Endothelial cell (in vitro differentiated cells): ENCODE results near the gene HEXB. TPM values are rescaled to one million over a fixed set of nuclear protein-coding genes. Genes with fewer than 3 reads are reported as not detected.

Experiments used
- DNase-seq: peaks from one replicate; pipeline ENCODE4 v3.0.0; 2021; ENCODE audit warnings: low spot score
- H3K27ac Mint-ChIP-seq: one replicate; pipeline ENCODE4 v1.8.0; 2021; ENCODE audit warnings: mixed read lengths, inconsistent platforms; ENCODE audit not compliant: unreplicated experiment
- H3K27me3 Mint-ChIP-seq: one replicate; pipeline ENCODE4 v1.8.0; 2021; ENCODE audit warnings: mild to moderate bottlenecking, moderate library complexity, mixed read lengths, inconsistent platforms; ENCODE audit not compliant: unreplicated experiment
- H3K36me3 Mint-ChIP-seq: one replicate; pipeline ENCODE4 v1.8.0; 2021; ENCODE audit warnings: mild to moderate bottlenecking, low read depth, mixed read lengths, inconsistent platforms; ENCODE audit not compliant: unreplicated experiment
- H3K4me1 Mint-ChIP-seq: one replicate; pipeline ENCODE4 v1.8.0; 2021; ENCODE audit warnings: mild to moderate bottlenecking, mixed read lengths, inconsistent platforms; ENCODE audit not compliant: unreplicated experiment
- H3K4me3 Mint-ChIP-seq: one replicate; pipeline ENCODE4 v1.8.0; 2021; ENCODE audit warnings: mild to moderate bottlenecking, mixed read lengths, inconsistent platforms; ENCODE audit not compliant: unreplicated experiment
- H3K9me3 Mint-ChIP-seq: one replicate; pipeline ENCODE4 v1.8.0; 2021; ENCODE audit warnings: mixed read lengths, inconsistent platforms; ENCODE audit not compliant: unreplicated experiment
- total RNA-seq: library from RNA; stranded (reverse); fragmentation: NEBNext Ultra II Directional; extraction: Animal tissue kit (Norgen Biotek cat#: 25700); gene quantifications from one replicate; pipeline ENCODE4 v1.2.1, GENCODE V29; 2021; ENCODE audit not compliant: unreplicated experiment
- TF ChIP-seq, protein P1 (sequence below): fragments of 200-600 bp; sonication (generic); IDR thresholded peaks from one replicate; pipeline ENCODE4 v1.5.0; 2021; ENCODE audit warnings: antibody characterized with exemption; ENCODE audit not compliant: unreplicated experiment

The HEXB gene
- total RNA-seq, 1 donor from 2014 or later, result 79.4 TPM

DNA sequence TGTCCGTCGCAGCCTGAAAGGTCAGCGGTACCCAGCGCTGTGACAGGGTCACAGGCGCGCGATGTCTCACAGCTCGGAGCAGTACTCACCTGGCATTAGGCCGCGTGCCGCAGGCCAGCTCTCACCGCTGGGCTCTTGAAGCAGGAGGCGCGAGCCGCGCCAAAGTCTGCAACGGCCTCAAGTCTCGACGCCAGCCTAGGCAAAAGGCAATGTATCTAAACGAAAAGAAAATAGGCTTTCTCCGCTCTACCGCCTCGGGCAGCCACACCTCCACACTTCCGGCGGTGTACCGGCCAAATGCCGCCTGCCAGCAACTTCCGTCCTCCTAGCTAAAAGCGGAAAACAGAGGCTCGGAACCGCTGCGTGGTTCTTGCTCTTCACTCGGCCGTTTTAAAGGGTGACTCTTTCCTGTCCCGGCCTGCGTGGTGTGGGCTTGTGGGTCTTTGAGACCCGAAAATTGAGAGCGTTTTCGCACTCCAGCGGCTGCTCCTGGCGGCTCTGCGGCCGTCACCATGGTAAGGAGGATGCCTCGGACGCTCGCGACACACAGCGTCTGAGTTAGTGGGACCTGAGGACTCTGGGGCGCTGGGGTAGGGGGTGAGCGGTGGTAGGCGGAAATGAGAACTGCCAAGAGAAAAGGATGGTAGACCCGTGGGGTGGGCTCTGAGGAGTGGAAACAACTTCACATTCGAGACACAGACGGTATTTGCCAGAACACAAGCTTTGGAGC is 82.0 kb downstream of the HEXB start, which contains the start of the genes GFM2 and NSA2:
Gene GFM2 (minus strand): TSS at position 269 of the 730 bp plus-strand sequence. CDS start 3,375 bp downstream, outside the sequence.
Gene NSA2 (plus strand): TSS at position 401 of the 730 bp plus-strand sequence. CDS start 112 bp downstream, at position 513.
- H3K27ac Mint-ChIP-seq, result peak within 1 kb of the TSS; percentile 97
- H3K4me1 Mint-ChIP-seq, result peaks cover 25% of the 10 kb centered on the region
- peak within 1 kb of the TSS; percentile 100 for H3K4me3 Mint-ChIP-seq
- DNase-seq, result peak; percentile 90
- TF ChIP-seq, protein P1, sequence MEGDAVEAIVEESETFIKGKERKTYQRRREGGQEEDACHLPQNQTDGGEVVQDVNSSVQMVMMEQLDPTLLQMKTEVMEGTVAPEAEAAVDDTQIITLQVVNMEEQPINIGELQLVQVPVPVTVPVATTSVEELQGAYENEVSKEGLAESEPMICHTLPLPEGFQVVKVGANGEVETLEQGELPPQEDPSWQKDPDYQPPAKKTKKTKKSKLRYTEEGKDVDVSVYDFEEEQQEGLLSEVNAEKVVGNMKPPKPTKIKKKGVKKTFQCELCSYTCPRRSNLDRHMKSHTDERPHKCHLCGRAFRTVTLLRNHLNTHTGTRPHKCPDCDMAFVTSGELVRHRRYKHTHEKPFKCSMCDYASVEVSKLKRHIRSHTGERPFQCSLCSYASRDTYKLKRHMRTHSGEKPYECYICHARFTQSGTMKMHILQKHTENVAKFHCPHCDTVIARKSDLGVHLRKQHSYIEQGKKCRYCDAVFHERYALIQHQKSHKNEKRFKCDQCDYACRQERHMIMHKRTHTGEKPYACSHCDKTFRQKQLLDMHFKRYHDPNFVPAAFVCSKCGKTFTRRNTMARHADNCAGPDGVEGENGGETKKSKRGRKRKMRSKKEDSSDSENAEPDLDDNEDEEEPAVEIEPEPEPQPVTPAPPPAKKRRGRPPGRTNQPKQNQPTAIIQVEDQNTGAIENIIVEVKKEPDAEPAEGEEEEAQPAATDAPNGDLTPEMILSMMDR, result no peak
- no peaks in the 10 kb centered on the region for H3K9me3 Mint-ChIP-seq
- H3K36me3 Mint-ChIP-seq, result peaks cover 12% of the 10 kb centered on the region
- H3K27me3 Mint-ChIP-seq, result no peaks in the 10 kb centered on the region

GRCh38 chr5:74767579-74767913 is 82.5 kb downstream of the HEXB start:
- Mint-ChIP-seq H3K36me3 (peaks cover 12% of the 10 kb centered on the region), H3K27ac (peak overlapping the region; percentile 97), H3K4me1 (peaks cover 25% of the 10 kb centered on the region), H3K27me3 (no peaks in the 10 kb centered on the region), H3K4me3 (peak overlapping the region; percentile 100), H3K9me3 (no peaks in the 10 kb centered on the region)
- no peak for DNase-seq
- TF ChIP-seq, protein P1, result no peak

Other genes with a start within 250 kb of the HEXB start
- gene ENC1, start 44.5 kb upstream of the HEXB start, total RNA-seq, result 162 TPM
- gene GFM2, start 81.9 kb downstream of the HEXB start, total RNA-seq, result 25.1 TPM
- gene NSA2, start 82.0 kb downstream of the HEXB start, total RNA-seq, result 59.2 TPM
- gene FAM169A, start 181.2 kb downstream of the HEXB start, total RNA-seq, result 21.1 TPM